Coronary artery (tissue), 2 donors: ENCODE measurements around the gene CRYGB.

Experiments
- DNase-seq: peaks from one replicate; pipeline ENCODE4 v3.0.0-alpha.2; 2017; ENCODE audit warnings: low spot score
- H3K27ac ChIP-seq, 2 donors: fragments of 200-600 bp; sonication (generic); one replicate each; pipeline ENCODE4 v1.5.1; 2016 to 2019
- H3K4me3 ChIP-seq: fragments of 200-600 bp; sonication (generic); 2 replicates; pipeline ENCODE4 v1.5.1; 2016; ENCODE audit warnings: mild to moderate bottlenecking, moderate library complexity
- CTCF ChIP-seq: fragments of 200-600 bp; sonication (generic); IDR thresholded peaks from one replicate; pipeline ENCODE4 v1.5.1; 2019; ENCODE audit warnings: antibody characterized with exemption

CRYGB gene

DNA sequence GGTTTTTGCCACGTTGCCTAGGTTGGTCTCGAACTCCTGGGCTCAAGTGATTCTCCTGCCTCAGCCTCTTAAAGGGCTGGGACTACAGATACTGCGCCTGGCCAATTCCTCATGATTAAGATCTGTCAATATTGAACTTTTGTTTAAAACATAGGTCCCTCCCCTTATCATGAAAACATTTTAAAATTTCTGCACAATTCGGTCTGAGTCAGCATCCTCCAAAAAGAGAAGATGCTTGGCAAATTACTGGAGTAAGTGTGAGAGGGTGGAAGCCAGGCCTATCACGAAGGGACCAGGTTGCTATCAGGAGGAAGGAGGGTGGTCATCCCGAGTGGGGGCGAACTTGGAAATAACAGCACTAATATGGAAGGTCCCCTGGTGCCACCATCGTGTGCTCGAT lies 28.2 kb upstream of the CRYGB start:
- no peak for DNase-seq
- no peak overlapping the region for H3K27ac ChIP-seq
- no peak for TF ChIP-seq CTCF
- no peak overlapping the region for H3K4me3 ChIP-seq

GRCh38 chr2:208172125-208172524 lies 26.2 kb upstream of the CRYGB start:
- Histone ChIP-seq H3K27ac (no peak overlapping the region), H3K4me3 (no peak overlapping the region)
- DNase-seq, result no peak
- TF ChIP-seq CTCF, result no peak

DNA sequence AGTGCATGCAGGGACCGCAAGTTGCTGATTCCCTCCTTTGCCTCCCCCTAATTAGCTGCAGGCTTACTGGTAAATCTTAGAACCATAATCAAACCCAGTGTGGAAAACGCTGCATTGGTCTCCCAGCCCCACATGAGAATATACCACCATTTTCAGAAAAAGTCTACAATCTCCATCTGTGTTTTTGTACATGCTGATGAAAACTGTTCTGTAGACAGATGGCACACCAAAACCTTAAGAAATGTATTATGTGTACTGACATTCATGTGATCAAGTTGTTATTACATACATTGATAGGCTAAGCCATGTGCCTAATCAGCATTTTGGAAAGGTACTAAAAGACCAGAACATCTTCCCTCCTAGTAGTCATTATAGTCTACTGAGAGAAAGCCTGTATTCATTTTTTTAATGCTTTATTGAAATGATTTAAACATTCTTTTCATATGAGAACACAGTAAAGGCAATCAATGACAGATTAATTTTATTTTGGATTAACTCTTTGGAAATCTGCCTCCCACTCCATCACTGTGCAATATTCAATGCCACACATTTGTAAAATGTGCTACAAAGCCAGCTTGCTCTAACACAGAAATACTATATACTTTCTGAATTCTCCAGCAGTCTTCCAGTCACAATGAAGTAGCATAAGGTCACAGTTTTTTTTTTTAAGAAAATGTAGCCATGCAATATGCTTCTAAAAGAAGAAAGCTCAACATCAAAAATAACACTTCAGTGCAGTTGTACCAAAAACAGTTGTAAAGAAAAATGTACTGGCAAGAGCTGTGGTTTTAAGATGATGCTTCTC lies 19.2 kb upstream of the CRYGB start:
- no peak for TF ChIP-seq CTCF
- H3K4me3 ChIP-seq, result no peak overlapping the region
- H3K27ac ChIP-seq, result no peak overlapping the region
- no peak for DNase-seq

GRCh38 chr2:208163489-208163888 lies 17.5 kb upstream of the CRYGB start, which contains the start of gene CRYGA:
CRYGA (minus strand) TSS chr2:208163589; CDS start chr2:208163556, 33 bp downstream.
- DNase-seq, result no peak
- Histone ChIP-seq H3K27ac (no peak within 1 kb of the TSS), H3K4me3 (no peak within 1 kb of the TSS)
- no peak for TF ChIP-seq CTCF

DNA sequence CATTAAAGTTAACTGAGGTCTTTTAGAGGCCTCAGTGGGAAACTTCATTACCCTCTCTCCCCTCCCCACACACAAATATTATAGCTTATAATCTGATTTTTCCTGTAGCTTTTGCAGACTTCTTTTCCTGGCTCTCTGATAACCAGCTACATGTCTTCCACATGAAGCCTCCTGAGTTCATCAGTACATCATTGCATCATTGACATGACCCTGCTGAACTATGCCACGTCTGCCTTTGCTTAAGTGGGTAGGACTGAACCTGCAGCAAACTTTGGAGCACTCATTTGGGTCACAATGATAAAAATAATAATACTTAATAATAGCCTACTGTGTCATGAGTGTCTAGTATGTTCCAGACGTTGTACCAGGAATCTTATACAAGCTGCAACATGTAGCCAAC lies 10.5 kb upstream of the CRYGB start:
- DNase-seq, result no peak
- TF ChIP-seq CTCF, result no peak
- Histone ChIP-seq H3K27ac (no peak overlapping the region), H3K4me3 (no peak overlapping the region)

DNA sequence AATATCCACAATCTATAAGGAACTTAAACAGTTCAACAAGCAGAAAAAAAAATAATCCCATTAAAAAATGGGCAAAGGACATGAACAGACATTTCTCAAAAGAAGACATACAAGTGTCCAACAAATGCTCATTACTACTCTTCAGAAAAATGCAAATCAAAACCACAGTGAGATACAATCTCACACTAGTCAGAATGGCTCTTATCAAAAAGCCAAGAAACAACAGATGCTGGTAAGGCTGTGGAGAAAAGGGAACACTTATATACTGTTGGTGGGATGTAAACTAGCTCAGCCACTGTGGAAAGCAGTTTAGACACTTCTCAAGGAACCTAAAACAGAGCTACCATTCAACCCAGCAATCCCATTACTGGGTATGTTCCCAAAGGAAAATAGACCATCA lies 7.2 kb upstream of the CRYGB start:
- no peak for TF ChIP-seq CTCF
- H3K4me3 ChIP-seq, result no peak overlapping the region
- no peak overlapping the region for H3K27ac ChIP-seq
- no peak for DNase-seq

DNA sequence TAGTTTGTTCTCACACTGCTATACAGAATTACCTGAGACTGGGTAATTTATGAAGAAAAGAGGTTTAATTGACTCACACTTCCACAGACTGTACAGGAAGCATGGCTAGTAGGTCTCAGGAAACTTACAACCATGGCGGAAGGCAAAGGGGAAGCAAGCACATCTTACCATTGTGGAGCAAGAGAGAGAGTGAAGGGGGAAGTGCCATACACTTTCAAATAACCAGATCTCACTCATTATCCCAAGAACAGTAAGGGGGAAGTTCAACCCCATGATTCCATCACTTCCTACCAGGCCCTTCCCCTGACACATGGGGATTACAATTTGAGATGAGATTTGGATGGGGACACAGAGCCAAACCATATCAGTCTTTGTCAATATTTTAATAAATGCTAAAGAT lies 5.0 kb upstream of the CRYGB start:
- TF ChIP-seq CTCF, result no peak
- no peak overlapping the region for H3K27ac ChIP-seq
- no peak for DNase-seq
- H3K4me3 ChIP-seq, result no peak overlapping the region
